Fibroblast of the aortic adventitia (primary cell): ENCODE results near the gene CYP2B6. TPM values are rescaled to one million over a fixed set of nuclear protein-coding genes. Genes with fewer than 3 reads are reported as not detected.
"Not testable (repeated sequence)": the region's sequence is repeated elsewhere in the genome, so short reads cannot be mapped to it uniquely, and the experiment has no call there.

ENCODE experiments used
- DNase-seq: peaks from one replicate; pipeline ENCODE4 v3.0.0-alpha.2; 2010; ENCODE audit warnings: low read depth
- H3K4me3 ChIP-seq: 2 replicates; pipeline ENCODE4 v1.5.1; 2011; ENCODE audit warnings: low read depth, mild to moderate bottlenecking, control low read depth, low read length, moderate library complexity
- CTCF ChIP-seq: IDR thresholded peaks from 2 replicates; pipeline ENCODE4 v1.5.1; 2011; ENCODE audit warnings: mild to moderate bottlenecking, low read length, control low read depth, inconsistent platforms; ENCODE audit not compliant: insufficient read depth
- total RNA-seq: library from RNA; depleted of rRNA; stranded (reverse); fragments of >200 nt; gene quantifications from 2 replicates; pipeline ENCODE4 v1.2.3, GENCODE V29; 2012; ENCODE audit warnings: low replicate concordance

CYP2B6 gene
- total RNA-seq, 1 donor: not detected

DNA sequence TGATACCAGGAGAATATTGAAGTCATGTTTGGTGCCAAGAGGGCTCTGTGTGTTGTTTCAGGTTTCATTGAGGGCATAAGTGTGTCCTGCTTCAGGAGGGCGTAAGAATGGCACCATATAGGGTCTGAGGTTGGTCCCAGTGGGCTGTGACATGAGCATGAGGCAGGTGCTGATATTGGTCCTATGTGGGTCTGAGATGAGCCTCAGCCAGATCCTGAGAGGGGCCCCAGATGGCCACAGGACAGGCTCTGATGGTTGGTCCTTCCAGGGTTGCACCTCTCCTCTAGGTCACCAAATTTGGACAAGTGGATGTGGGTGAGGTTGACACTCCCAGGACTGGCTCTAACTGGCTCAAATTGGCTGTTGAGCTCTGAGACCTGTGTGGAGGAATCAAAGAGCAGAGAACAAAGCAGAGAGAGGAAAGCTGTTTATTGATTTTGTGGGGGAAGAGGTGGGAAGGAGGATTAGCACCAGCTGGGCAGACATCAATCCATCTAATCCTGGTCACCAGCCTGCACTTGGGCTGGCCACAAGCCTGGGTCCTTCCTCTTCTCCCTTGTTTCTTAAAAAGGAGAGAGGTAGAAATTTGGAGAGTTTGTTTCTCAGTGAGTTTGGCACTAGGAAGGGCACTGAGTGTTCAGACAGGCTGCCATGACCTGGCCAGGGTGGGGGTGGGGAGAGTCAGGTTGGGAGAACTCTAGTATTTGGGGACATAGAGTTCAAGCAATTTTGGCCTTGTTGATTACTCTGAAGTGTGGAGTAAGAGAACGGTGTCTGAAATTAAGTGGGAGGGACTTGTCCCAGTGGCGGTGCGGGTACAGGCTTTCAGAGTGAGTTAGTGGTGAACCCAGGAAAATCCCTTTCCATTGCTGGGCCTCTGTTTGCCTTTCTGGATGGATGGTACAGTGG, 38.7 kb downstream of the CYP2B6 start:
- DNase-seq: no peak
- TF ChIP-seq CTCF: no peak
- no peak overlapping the region for H3K4me3 ChIP-seq

DNA sequence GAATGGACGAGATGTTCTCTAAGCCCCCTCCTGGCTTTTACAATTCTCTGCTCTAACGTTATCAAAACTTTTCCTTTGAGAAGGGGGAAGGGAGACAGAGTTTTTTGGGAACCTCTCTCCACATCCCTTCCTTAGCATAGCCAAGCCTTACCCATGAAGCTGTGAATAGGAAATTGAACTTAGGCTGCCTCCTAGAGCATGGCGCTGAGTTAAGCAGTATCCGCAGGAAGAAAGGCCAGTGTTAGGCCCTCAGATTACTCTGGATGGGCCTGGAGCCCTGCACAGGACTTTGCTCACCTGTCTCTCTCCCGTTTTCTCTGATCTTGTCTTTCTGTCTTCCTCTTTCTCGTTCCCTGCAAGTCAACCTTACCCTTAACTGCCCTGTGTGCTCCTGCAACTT, 39.6 kb downstream of the CYP2B6 start:
- no peak overlapping the region for H3K4me3 ChIP-seq
- no peak for TF ChIP-seq CTCF
- DNase-seq: peak; percentile 3

DNA sequence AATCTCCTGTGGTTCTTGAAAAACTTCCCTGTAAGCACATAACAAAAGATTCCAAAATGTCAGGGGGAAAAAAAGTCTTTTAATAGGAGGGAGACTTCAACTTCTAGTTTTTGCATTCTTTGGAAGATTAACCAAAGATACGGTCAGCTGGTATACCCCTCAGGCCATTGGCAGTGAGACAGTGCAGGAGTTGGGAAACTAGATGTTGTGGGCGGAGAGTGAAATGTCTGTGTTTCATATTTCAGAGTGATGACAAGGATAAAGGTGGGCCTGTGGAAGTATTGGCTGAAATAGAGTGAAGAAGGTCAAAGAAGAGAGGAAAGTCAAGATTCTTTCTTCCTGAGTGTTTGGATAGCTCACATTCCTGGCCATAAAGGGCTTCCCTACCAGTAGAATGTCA, 40.8 kb downstream of the CYP2B6 start:
- peak; percentile 14 for DNase-seq
- no peak for TF ChIP-seq CTCF
- no peak overlapping the region for H3K4me3 ChIP-seq

DNA sequence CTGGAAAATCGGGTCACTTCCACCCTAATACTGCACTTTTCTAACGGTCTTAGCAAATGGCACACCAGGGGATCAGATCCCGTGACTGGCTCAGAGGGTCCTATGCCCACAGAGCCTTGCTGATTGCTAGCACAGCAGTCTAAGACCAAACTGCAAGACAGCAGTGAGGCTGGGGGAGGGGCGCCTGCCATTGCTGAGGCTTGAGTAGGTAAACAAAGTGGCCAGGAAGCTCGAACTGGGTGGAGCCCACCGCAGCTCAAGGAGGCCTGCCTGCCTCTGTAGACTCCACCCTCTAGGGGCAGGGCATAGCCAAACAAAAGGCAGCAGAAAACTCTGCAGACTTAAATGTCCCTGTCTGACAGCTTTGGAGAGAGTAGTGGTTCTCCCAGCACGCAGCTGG, 42.2 kb downstream of the CYP2B6 start:
- not testable (repeated sequence) for H3K4me3 ChIP-seq, DNase-seq

GRCh38 chr19:41039806-41040205, 48.7 kb downstream of the CYP2B6 start:
- H3K4me3 ChIP-seq: no peak overlapping the region
- TF ChIP-seq CTCF: no peak
- DNase-seq: no peak

GRCh38 chr19:41045095-41045494, 54.0 kb downstream of the CYP2B6 start:
- DNase-seq, H3K4me3 ChIP-seq: not testable (repeated sequence)

GRCh38 chr19:41050426-41050825, 59.3 kb downstream of the CYP2B6 start:
- H3K4me3 ChIP-seq: no peak overlapping the region
- no peak for TF ChIP-seq CTCF
- no peak for DNase-seq

GRCh38 chr19:41052162-41052561, 61.1 kb downstream of the CYP2B6 start:
- not testable (repeated sequence) for H3K4me3 ChIP-seq, DNase-seq

- not testable (repeated sequence) for H3K4me3 ChIP-seq, DNase-seq
These were observed 62.2 kb downstream of the CYP2B6 start for GRCh38 chr19:41053331-41053730.
